Neural progenitor cell (in vitro differentiated cells): ENCODE measurements around the gene B4GALNT1. TPM values are rescaled to one million over a fixed set of nuclear protein-coding genes. Genes with fewer than 3 reads are reported as not detected.

Experiments
- DNase-seq: peaks from one replicate; pipeline ENCODE4 v3.0.0-alpha.2; 2016; ENCODE audit warnings: low spot score
- H2AFZ ChIP-seq: fragments of 200-600 bp; sonication (generic); replicated peaks from 2 replicates; pipeline ENCODE4 v1.6.1; 2016; ENCODE audit warnings: antibody characterized with exemption
- H3F3A ChIP-seq: fragments of 200-600 bp; sonication (generic); 2 replicates; pipeline ENCODE4 v1.6.1; 2016; ENCODE audit warnings: antibody characterized with exemption, low read depth
- H3K27ac ChIP-seq: fragments of 200-600 bp; sonication (generic); 2 replicates; pipeline ENCODE4 v1.5.1; 2016; ENCODE audit warnings: mild to moderate bottlenecking
- H3K27me3 ChIP-seq: fragments of 200-600 bp; sonication (generic); 2 replicates; pipeline ENCODE4 v1.6.1; 2016; ENCODE audit warnings: mild to moderate bottlenecking, moderate library complexity
- H3K36me3 ChIP-seq: fragments of 200-600 bp; sonication (generic); 2 replicates; pipeline ENCODE4 v1.5.1; 2016
- H3K4me1 ChIP-seq: fragments of 200-600 bp; sonication (generic); 2 replicates; pipeline ENCODE4 v1.6.1; 2016; ENCODE audit warnings: mixed run types
- H3K4me2 ChIP-seq: fragments of 200-600 bp; sonication (generic); 2 replicates; pipeline ENCODE4 v1.6.1; 2016
- H3K4me3 ChIP-seq: fragments of 200-600 bp; sonication (generic); 2 replicates; pipeline ENCODE4 v1.5.1; 2016
- H3K79me2 ChIP-seq: fragments of 200-600 bp; sonication (generic); 2 replicates; pipeline ENCODE4 v1.6.1; 2016; ENCODE audit warnings: low read depth
- H3K9ac ChIP-seq: fragments of 200-600 bp; sonication (generic); 2 replicates; pipeline ENCODE4 v1.6.1; 2016
- H3K9me3 ChIP-seq: fragments of 200-600 bp; sonication (generic); 2 replicates; pipeline ENCODE4 v1.5.1; 2016; ENCODE audit warnings: low read depth
- H4K20me1 ChIP-seq: fragments of 200-600 bp; sonication (generic); 2 replicates; pipeline ENCODE4 v1.6.1; 2016; ENCODE audit warnings: low read depth
- H3K27ac Mint-ChIP-seq: 3 replicates; pipeline ENCODE4 v1.8.0; 2021; ENCODE audit warnings: mixed read lengths
- H3K27me3 Mint-ChIP-seq: 2 replicates; pipeline ENCODE4 v1.8.0; 2022; ENCODE audit warnings: low read depth, mild to moderate bottlenecking, inconsistent platforms, moderate library complexity, mixed read lengths; ENCODE audit not compliant: insufficient read depth
- H3K36me3 Mint-ChIP-seq: 3 replicates; pipeline ENCODE4 v1.8.0; 2021; ENCODE audit warnings: mixed read lengths
- H3K4me1 Mint-ChIP-seq: 3 replicates; pipeline ENCODE4 v1.8.0; 2021; ENCODE audit warnings: mixed read lengths
- H3K4me3 Mint-ChIP-seq: 3 replicates; pipeline ENCODE4 v1.8.0; 2021; ENCODE audit warnings: mild to moderate bottlenecking, moderate library complexity, mixed read lengths
- H3K9me3 Mint-ChIP-seq: 3 replicates; pipeline ENCODE4 v1.8.0; 2020; ENCODE audit warnings: mixed read lengths
- EZH2 ChIP-seq: fragments of 200-600 bp; sonication (generic); IDR thresholded peaks from 2 replicates; pipeline ENCODE4 v1.6.1; 2017; ENCODE audit warnings: antibody characterized with exemption, mild to moderate bottlenecking, moderate library complexity
- EZH2phosphoT487 ChIP-seq: fragments of 200-600 bp; sonication (generic); IDR thresholded peaks from 2 replicates; pipeline ENCODE4 v1.6.1; 2017; ENCODE audit warnings: antibody characterized with exemption
- total RNA-seq: library from RNA; depleted of rRNA; stranded (reverse); fragments of >200 nt; gene quantifications from 2 replicates; pipeline ENCODE4 v1.2.3, GENCODE V29; 2015; ENCODE audit warnings: low replicate concordance
- TF ChIP-seq, protein P1 (sequence below): fragments of 200-600 bp; sonication (generic); IDR thresholded peaks from 2 replicates; pipeline ENCODE4 v1.5.1; 2017; ENCODE audit warnings: antibody characterized with exemption, mild to moderate bottlenecking

Gene B4GALNT1
- total RNA-seq, 1 donor from 2014 or later: 0.28 TPM

GRCh38 chr12:57606821-57607220 lies 26.2 kb downstream of the B4GALNT1 start:
- Histone ChIP-seq H3K4me2 (no peak overlapping the region), H4K20me1 (peaks cover 13% of the 10 kb centered on the region), H3K27me3 (peaks cover 22% of the 10 kb centered on the region), H3K27ac (no peak overlapping the region), H3K4me1 (peaks cover 29% of the 10 kb centered on the region), H3F3A (peaks cover 42% of the 10 kb centered on the region), H3K36me3 (no peaks in the 10 kb centered on the region), H2AFZ (no peak overlapping the region), H3K9ac (no peak overlapping the region), H3K4me3 (no peak overlapping the region), H3K9me3 (no peaks in the 10 kb centered on the region), H3K79me2 (peaks cover 16% of the 10 kb centered on the region)
- no peaks in the 10 kb centered on the region for H3K9me3 Mint-ChIP-seq
- TF ChIP-seq EZH2phosphoT487 (no peak), EZH2 (no peak)
- TF ChIP-seq, protein P1, sequence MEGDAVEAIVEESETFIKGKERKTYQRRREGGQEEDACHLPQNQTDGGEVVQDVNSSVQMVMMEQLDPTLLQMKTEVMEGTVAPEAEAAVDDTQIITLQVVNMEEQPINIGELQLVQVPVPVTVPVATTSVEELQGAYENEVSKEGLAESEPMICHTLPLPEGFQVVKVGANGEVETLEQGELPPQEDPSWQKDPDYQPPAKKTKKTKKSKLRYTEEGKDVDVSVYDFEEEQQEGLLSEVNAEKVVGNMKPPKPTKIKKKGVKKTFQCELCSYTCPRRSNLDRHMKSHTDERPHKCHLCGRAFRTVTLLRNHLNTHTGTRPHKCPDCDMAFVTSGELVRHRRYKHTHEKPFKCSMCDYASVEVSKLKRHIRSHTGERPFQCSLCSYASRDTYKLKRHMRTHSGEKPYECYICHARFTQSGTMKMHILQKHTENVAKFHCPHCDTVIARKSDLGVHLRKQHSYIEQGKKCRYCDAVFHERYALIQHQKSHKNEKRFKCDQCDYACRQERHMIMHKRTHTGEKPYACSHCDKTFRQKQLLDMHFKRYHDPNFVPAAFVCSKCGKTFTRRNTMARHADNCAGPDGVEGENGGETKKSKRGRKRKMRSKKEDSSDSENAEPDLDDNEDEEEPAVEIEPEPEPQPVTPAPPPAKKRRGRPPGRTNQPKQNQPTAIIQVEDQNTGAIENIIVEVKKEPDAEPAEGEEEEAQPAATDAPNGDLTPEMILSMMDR: no peak
- DNase-seq: no peak
- peaks cover 32% of the 10 kb centered on the region for H3K4me1 Mint-ChIP-seq
- peaks cover 14% of the 10 kb centered on the region for H3K36me3 Mint-ChIP-seq
- H3K27ac Mint-ChIP-seq: no peak overlapping the region
- H3K27me3 Mint-ChIP-seq: peaks cover 10% of the 10 kb centered on the region
- H3K4me3 Mint-ChIP-seq: no peak overlapping the region

- Mint-ChIP-seq H3K27ac (no peak overlapping the region), H3K9me3 (no peaks in the 10 kb centered on the region), H3K4me3 (peak overlapping the region; percentile 62), H3K4me1 (peaks cover 31% of the 10 kb centered on the region), H3K36me3 (peaks cover 18% of the 10 kb centered on the region), H3K27me3 (peaks cover 9% of the 10 kb centered on the region)
- H3K27ac ChIP-seq: no peak overlapping the region
- H4K20me1 ChIP-seq: peaks cover 13% of the 10 kb centered on the region
- H3K4me2 ChIP-seq: no peak overlapping the region
- H3K9me3 ChIP-seq: no peaks in the 10 kb centered on the region
- no peaks in the 10 kb centered on the region for H3K36me3 ChIP-seq
- no peak overlapping the region for H3K4me3 ChIP-seq
- peaks cover 20% of the 10 kb centered on the region for H3K27me3 ChIP-seq
- TF ChIP-seq EZH2 (no peak), EZH2phosphoT487 (no peak)
- TF ChIP-seq, protein P1: no peak
- no peak overlapping the region for H2AFZ ChIP-seq
- DNase-seq: no peak
- peaks cover 29% of the 10 kb centered on the region for H3K4me1 ChIP-seq
- no peak overlapping the region for H3K9ac ChIP-seq
- H3K79me2 ChIP-seq: peaks cover 16% of the 10 kb centered on the region
- peaks cover 42% of the 10 kb centered on the region for H3F3A ChIP-seq
These were observed 26.6 kb downstream of the B4GALNT1 start for GRCh38 chr12:57606399-57606798.

GRCh38 chr12:57605811-57606311 lies 27.1 kb downstream of the B4GALNT1 start:
- peaks cover 9% of the 10 kb centered on the region for H3K27me3 Mint-ChIP-seq
- TF ChIP-seq EZH2phosphoT487: no peak
- TF ChIP-seq, protein P1: no peak
- H3K9me3 ChIP-seq: no peaks in the 10 kb centered on the region
- H3K79me2 ChIP-seq: peaks cover 16% of the 10 kb centered on the region
- H3K27ac ChIP-seq: no peak overlapping the region
- H3K4me1 ChIP-seq: peaks cover 29% of the 10 kb centered on the region
- H3K27ac Mint-ChIP-seq: no peak overlapping the region
- H3K36me3 ChIP-seq: no peaks in the 10 kb centered on the region
- H4K20me1 ChIP-seq: peaks cover 13% of the 10 kb centered on the region
- H3K9ac ChIP-seq: no peak overlapping the region
- H3K4me2 ChIP-seq: peak overlapping the region; percentile 95
- no peak overlapping the region for H2AFZ ChIP-seq
- peaks cover 40% of the 10 kb centered on the region for H3F3A ChIP-seq
- peaks cover 30% of the 10 kb centered on the region for H3K4me1 Mint-ChIP-seq
- H3K27me3 ChIP-seq: peaks cover 17% of the 10 kb centered on the region
- no peaks in the 10 kb centered on the region for H3K9me3 Mint-ChIP-seq
- no peak for DNase-seq
- H3K4me3 Mint-ChIP-seq: peak overlapping the region; percentile 91
- peak overlapping the region; percentile 98 for H3K4me3 ChIP-seq
- peaks cover 19% of the 10 kb centered on the region for H3K36me3 Mint-ChIP-seq
